Hematopoietic multipotent progenitor cell treated with erythropoietin and hydrocortisone succinate and interleukin-3 and kit ligand, for 6 days (in vitro differentiated cells): ENCODE measurements around the gene PRMT1.
A peak's percentile ranks its signal among the peaks of the same experiment; 100 is the strongest.

Source experiments
- DNase-seq: peaks from one replicate; pipeline ENCODE4 v3.0.0-alpha.2; 2015

The PRMT1 gene

DNA sequence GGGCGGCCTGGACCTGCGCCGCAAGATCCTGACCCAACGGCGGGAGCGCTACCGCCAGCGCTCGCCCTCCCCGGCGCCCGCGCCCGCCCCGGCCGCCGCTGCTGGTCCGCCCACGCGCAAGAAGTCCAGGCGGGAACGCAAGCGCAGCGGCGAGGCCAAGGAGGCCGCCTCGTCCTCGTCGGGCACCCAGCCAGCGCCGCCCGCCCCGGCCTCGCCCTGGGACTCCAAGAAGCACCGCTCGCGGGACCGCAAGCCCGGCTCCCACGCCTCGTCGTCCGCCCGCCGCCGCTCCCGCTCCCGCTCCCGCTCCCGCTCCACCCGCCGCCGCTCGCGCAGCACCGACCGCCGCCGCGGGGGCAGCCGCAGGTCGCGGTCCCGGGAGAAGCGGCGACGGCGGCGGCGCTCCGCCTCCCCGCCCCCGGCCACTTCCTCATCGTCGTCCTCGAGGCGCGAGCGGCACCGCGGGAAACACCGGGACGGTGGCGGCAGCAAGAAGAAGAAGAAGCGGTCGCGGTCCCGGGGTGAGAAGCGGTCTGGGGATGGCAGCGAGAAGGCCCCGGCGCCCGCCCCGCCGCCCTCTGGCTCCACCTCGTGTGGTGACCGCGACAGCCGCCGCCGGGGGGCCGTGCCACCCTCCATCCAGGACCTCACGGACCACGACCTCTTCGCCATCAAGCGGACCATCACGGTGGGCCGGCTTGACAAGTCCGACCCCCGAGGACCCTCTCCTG, 25.1 kb upstream of the PRMT1 start:
- DNase-seq: no peak

DNA sequence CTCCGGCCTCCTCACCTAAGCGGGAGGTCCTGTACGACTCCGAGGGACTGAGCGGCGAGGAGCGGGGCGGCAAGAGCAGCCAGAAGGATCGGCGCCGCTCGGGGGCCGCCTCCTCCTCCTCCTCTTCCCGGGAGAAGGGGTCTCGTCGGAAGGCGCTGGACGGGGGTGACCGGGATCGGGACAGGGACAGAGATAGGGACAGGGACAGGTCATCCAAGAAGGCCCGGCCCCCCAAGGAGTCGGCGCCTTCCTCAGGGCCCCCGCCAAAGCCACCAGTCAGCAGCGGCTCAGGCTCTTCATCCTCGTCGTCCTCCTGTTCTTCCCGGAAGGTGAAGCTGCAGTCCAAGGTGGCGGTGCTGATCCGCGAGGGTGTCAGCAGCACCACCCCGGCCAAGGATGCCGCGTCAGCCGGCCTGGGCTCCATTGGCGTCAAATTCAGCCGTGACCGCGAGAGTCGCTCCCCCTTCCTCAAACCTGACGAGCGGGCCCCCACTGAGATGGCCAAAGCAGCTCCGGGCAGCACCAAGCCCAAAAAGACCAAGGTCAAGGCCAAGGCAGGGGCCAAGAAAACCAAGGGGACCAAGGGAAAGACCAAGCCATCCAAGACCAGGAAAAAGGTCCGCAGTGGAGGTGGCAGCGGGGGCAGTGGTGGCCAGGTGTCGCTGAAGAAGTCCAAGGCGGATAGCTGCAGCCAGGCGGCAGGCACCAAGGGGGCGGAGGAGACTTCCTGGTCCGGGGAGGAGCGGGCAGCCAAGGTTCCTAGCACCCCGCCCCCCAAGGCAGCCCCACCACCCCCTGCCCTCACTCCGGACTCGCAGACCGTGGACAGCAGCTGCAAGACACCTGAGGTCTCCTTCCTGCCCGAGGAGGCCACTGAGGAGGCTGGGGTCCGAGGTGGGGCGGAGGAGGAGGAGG, 24.3 kb upstream of the PRMT1 start:
- DNase-seq: no peak

DNA sequence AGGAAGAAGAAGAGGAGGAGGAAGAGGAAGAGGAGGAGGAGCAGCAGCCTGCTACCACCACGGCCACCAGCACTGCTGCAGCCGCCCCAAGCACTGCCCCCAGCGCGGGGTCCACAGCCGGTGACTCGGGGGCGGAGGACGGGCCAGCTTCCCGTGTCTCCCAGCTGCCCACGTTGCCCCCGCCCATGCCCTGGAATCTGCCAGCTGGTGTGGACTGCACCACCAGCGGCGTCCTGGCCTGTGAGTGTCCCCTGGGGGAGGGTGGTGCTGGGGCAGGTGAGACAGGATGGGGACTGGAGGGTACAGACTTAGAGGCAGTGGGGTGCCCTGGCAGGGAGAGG, 23.6 kb upstream of the PRMT1 start:
- no peak for DNase-seq

DNA sequence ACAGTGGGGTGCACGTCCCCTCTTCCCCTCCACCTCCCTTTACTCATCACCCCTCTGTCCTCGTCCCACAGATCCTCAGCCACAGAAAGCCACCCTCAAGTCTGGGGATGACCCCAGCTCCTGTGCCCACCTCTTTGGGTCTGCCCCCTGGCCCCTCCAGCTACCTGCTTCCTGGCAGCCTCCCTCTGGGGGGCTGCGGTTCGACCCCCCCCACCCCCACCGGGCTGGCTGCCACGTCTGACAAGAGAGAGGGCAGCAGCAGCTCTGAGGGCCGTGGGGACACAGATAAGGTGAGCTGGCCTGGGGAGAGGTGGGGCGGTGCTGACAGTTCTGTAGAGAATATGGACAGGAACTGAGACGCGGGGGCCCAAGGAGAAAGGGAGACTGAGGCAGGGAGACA, 22.5 kb upstream of the PRMT1 start:
- DNase-seq: no peak

DNA sequence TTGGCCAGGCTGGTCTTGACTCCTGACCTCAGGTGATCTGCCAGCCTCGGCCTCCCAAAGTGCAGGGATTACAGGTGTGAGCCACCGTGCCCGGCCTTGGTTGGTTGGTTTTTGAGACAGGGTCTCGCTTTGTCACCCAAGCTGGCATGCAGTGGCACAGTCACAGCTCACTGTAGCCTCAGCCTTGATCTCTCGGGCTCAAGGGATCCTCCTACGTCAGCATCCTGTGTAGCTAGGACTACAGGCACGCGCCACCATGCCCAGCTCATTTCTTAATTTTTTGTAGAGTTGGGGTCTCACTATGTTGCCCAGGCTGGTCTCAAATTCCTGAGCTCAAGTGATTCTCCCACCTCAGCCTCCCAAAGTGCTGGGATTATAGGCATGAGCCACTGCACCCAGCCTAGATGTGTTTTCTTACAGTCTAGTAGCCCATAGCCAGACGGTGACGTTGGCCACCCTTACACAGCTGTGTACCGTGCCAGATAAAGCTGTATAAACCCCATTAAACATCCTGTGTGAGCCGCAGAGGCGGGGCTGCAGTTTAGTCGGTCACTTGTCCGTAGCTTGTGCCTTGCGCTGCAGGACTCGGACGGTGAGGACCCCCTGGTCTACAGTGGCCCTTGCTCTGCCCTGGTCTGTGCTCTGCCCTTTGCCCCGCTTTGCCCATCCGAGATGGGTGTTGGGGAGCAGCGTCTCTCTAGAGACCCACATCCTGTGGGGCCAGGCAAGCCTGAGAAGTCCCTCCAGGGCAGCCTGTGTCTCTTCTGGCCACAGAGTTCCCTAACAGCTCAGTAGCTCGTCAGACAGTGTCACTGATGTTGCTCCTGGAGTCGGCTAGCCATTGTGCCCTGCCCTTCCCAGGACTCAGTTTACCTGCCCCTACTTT, 21.3 kb upstream of the PRMT1 start:
- DNase-seq: no peak

DNA sequence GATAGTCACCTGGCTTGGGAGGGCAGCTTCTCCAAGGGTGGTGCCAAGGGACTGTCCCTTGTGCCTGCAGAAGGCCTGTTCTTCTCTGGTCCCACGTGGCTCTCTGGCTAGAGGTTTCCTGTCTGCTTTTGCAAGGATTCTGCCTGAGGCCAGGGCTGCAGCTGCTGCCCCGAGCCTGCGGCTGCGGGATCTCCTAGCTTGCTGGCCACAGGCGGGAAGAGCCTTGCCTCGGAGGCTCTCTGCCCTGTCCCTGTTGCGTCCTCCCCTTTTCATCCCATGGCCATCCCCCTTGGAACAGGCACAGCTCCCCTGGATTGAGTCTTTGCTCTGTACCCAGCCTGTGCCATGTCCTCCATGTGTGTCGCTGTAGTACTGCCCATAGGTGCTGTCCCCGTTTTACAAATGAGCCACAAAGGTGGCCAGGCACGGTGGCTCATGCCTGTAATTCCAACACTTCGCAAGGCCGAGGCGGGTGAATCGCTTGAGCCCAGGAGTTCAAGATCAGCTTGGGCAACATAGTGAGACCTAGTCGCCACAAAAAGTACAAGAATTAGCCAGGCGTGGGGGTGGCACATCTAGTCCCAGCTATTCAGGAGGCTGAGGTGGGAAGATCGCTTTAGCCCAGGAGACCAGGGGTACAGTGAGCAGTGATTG, 20.5 kb upstream of the PRMT1 start:
- DNase-seq: no peak

DNA sequence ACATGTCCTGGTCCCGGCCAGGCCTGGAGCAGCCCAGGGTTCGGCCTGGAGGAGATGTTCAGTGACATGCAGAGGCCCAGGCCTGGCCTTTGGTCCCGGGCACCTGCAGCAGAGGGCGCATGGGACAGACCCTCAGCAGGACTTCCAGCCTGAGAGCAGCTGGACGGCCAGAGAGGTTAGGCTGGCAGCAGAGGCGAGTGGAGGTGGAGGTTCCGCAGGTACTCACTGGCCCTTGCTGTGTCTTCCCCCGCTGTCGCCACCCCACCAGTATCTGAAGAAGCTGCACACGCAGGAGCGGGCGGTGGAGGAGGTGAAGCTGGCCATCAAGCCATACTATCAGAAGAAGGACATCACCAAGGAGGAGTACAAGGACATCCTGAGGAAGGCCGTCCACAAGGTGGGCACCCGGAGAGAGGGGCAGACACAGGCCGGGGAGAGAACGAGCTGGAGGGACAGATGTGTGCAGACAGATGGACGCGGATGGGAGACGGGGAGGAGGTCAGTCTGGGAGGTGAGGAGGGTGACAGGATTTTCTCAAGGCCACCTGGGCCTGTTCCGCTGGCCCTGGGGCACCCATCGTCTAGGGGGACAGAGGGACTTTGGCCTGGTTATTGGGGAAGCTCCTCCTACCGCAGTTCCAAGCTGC, 19.5 kb upstream of the PRMT1 start:
- DNase-seq: no peak

DNA sequence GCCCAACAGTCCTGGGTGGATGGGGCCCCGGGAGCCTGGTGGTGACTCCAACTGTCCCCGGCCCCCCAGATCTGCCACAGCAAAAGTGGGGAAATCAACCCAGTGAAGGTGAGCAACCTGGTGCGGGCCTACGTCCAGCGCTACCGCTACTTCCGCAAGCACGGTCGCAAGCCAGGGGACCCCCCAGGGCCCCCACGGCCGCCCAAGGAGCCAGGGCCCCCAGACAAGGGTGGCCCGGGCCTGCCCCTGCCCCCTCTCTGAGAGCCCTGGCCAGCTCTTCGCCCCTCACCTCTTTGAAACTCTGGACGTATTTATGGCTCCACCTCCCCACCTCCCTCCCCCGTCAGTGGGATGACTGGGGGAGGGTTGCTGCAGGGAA, 18.9 kb upstream of the PRMT1 start:
- no peak for DNase-seq

DNA sequence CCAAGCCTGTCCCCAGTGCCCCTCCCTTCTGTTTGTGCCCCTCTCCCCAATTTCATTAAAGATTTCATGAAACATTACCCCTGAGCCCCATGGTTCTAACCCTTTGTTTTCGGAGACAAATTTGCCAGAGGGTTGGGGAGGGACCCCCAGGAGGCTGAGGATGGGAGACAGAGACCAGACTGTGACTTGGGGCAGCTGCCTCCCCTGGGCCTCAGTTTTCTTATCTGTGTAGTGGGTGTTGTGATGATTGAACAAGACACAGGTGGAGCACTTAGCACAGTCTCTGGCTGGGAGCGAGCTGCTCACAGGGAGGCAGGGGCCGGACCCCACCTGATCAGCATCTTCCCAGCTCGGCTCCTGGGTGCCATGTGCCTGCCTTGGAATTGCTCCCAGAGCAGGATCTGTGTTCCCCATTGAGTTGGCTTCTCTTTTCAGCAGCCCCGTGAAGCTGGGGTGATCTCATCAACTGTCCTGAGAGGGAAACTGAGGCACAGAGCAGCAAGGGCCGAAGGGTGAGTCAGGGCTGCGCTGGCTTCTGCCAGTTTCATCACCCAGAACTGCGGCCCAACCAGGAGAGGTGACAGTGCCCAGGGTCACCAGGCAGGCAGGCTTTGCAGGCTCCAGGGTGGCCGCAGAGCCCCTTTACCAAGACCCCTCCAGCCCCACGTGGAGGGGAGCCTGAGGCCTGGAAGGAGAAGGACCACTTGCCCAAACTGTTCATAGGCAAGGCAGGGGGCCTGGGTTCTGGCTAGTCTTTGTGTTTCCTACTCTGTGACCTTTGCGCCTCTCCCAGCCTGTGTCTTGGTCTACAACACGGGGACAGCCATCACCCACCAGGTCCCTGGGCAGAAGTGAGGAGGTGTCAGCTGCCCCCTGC, 18.3 kb upstream of the PRMT1 start:
- DNase-seq: no peak

DNA sequence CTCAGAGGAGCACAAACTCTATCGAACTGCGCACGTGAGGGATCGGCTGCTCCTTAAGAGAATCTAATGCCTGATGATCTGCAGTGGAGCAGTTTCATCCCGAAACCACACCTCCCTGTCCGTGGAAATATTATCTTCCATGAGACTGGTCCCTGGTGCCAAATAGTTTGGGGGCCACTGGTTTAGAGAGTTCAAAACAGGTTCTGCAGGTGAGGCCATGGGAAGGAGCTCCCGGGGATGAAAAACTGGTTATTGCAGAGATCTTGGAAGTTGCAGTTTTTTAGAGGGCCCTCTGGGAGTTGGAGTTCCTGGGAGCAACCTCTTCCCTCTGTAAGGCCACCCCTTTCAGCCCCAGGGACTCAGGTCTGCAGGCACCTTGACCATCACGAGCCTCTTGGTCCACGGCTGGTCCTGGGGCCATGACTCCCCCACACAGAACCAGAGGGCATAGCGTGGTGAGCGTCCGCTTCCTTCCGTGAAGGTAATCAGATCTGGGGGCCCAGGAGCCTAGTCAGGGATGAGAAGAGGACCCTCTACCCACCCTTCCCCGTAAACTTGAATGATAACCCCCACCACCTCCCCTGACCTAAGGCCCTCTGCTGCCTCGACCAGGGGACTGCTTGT, 16.6 kb upstream of the PRMT1 start:
- no peak for DNase-seq

DNA sequence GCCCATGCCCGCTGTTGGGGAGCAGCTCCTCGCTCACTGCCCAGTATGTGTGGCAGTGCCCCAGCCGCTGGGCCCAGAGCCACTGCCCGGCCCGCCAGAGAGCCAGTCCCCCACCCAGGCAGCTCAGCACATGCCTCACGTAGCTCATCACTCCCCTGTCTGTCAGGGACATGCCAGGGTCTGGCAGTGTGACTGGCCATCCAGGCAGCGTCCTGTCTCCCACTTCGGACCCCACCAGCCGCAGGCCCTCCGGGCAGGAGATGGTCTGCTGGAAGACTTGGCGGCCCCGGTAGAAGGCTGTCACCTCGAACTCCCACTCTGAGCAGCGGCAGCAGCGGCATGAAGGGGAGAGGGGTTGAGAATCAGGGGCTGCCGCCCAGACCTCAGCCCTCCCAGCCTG, 15.1 kb upstream of the PRMT1 start:
- DNase-seq: no peak

DNA sequence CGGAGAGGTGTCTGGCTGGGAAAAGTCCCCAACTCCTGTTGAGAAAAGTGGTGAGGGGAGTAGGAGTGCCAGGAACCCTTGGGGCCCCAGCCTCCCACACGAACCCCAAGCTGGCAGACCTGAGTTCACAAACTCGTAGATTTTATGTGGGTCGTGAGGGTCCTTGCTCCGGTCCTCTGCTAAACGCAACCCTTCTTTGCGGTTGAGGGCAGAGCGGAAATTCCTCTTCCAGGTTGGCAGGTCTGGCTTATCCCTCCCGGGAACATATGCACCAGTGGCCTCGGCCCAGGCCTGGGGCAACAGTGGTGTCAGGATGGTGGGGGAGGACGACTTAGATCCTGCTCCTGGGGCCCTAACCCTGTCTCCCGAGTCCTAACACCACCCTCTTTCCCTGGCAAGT, 13.8 kb upstream of the PRMT1 start:
- no peak for DNase-seq

DNA sequence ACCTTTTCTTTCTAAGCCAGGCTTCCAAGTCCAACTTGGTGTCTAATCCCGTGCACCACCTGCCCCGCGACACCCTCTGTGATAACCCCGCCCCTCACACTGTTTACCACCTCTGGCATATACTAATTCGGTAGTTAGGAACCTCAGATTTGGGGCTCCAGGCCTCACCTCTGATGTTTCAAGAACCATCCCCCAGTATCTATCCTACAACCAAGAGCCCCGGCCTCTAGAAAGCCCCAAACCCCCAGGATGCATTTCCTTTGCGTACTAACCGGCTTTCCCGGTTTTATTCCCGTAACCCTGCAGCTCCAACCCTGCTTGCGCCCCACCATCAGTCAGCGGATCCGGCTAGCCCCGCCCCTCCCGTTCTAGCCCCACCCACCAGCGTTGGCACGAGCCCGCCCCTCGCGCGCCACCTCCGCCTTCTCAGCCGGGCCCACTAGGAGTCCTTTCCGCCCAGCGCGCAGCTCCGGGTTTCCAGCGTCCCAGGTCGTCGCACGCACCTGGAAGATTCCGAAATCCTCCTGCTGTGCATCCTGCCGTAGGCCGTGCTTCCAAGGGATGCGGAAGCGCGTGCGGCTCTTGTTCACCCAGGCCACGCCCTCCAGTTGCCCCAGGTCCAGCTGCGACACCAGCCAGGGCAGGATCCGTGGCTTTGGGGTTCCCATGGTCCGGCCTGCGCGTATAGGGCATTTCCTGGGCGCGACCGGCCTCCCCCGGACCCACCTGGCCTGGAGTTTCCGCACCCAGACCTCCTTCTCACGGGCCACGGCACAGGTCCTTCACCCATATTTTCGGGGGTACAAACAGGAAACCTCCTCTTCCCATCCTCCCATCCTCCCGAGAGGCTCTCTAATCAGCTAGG, 12.7 kb upstream of the PRMT1 start:
- peak; percentile 92 for DNase-seq

DNA sequence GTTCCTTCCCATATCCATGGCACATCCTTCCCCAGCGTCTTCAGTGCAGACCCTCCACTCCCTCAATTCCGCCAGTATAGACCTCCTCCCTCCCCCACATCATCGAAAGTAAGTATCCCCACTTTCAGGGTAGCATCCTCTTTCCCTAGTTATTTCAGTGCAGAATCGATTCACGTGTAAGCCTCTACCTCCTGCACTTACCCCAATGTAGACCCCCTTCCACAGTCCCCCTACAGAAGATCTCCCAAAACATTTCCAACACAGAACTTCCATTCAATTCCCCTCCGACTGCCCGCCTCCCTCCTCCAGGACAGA, 12.1 kb upstream of the PRMT1 start:
- DNase-seq: peak; percentile 26

DNA sequence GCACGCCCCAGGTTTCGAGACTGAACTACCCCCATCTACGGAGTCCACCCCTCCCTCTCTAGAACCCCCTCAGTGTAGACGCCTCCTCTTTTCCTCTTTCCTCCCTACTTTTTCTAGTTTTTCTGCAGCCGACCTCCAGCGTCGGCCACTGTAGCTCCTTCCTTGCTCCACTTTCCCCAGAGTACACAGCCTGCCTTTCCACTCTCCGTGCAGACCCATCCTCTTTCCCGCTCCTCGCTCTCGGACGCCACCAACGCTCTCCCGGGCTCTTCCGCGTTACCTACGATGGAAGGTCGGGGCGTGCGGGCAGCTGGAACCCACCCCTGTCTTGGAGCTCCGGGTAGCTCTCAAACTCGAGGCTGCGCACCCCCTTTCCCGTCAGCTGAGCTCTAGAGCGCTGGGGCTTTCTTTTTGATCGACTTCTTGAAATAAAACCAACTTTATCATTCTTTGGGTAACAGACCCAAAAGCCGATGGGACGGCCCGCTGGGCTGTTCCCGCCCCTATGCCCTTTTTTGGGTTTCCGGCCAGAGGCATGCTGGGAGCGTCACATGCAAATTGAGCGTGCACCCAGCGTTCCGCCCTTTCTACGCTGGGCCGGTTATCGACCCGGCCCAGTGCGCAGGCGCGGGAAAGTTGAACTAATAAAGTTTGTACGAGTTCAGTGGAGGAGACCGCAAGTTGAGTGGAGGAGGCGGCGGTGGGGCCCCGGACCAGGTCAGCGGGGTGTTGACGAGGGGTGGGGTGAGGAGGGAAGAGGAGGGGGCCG, 11.5 kb upstream of the PRMT1 start, which contains the start of the genes BCL2L12 and IRF3:
Gene BCL2L12, plus strand, starts transcription at position 583 of the 769 bp plus-strand sequence. CDS start 760 bp downstream, outside the sequence.
Gene IRF3, minus strand, starts transcription at position 507 of the 769 bp plus-strand sequence. CDS start 1,019 bp downstream, outside the sequence.
- peak; percentile 99 for DNase-seq

DNA sequence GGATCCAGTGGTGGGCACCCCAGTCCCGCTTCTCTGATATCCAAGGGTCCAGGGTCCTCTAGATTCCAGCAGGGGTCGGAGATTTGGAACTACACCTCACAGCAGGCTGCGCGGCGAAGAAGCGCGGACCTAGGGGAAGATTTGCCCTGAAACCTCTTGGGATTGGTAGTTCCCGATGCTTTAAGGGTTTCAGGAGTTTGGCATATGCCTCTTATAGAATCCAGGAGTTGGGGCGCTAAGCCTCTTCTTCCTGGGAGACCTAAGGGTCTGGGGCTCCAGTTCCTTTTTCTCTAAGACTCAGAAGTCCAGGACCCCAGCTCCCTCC, 11.0 kb upstream of the PRMT1 start:
- no peak for DNase-seq

DNA sequence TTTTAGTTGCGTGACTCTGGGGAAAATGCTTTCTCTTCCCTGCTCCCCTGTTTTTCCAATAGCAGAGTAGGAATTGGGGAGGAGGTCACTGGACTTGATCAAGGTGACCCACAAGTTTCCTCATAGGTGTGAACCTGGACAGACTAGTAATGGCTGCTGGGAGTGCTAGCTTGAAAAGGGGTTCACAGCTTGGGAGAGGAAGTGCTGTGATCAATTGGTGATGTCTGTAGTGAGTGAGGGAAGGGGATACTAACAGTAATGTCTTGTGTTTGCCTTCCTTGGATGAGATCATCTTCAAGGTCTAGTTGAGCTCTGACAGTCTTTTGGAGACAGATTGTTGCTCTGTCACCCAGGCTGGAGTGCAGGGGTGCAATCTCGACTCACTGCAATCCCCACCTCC, 9.6 kb upstream of the PRMT1 start:
- no peak for DNase-seq

DNA sequence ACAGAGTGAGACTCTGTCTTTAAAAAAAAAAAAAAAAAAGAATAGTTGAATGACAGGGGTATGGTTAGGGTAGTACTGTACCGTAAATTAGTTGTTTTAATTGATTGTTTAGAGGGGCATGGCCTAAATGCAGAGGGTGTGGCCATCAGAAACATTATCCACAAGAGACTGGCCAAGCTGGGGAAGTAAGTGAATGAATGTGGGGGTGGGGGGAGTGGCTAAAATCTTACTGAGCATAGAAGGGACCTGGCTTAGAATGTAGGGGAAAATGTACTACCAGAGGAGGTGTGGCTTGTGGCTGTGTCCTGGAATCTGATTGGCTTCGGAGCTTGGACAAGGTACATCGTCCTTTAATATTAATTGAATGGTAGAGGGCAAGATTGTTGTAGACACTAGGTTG, 7.6 kb upstream of the PRMT1 start:
- DNase-seq: no peak
